HPDE6-E6E7 (cell line): Measurements from ENCODE around the gene KHDC1.
"Not testable (repeated sequence)": the region's sequence is repeated elsewhere in the genome, so short reads cannot be mapped to it uniquely, and the experiment has no call there.

Source experiments
- DNase-seq: peaks from one replicate; pipeline ENCODE4 v3.0.0; 2011; ENCODE audit warnings: missing footprints; ENCODE audit errors: extremely low spot score

The KHDC1 gene

DNA sequence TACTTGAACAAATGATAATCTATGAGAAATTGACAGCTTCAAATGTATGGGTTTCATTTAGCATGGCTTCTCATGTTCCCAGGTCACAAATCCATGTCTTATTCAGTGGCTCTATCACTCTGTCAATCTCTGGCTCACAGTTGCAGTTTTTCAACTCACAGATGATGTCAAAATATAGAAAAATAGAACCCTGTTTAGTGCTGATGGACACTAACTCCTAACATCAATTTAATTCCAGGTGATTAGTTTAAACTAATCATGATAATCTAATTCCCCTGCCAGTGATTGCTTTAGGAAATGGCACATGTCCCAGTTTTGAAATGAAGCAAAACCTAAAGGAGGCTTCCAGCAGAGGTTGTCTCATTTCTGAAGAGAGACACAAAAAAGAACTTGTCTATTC is 13.0 kb downstream of the KHDC1 start:
- DNase-seq = no peak

DNA sequence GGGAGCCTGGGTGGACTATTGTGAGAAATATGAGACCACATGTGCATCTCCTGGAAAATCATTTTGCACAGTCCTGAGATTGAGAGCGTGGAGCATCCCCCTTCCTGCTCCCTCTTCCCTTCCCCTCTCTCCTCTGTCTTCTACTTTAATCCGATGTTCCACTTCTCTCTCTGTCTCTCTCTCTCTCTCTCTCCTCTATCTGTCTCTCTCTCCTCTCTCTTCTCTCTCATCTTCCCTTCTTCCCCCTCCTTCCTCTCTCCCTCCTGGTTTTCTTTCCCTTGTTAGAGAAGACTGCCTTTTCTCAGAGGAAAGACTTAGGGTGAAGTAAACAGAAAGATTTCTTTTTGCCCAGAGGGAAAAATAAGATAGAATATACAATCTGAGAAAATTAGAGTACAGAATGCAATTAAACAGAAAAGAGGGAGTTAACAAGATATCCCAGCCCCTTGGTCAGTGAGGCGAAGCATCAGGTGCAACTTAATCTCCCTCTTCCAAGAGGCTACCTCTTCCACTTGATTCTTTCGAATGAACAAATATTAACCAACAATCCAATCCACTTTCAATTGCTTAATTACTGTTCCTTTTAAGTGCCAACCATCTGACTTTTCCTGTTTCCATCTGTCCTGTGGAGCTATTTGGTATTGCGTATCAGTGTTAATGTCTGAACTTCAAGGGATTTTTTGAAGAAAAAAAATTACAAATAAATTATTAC is 14.6 kb downstream of the KHDC1 start:
- DNase-seq = no peak

DNA sequence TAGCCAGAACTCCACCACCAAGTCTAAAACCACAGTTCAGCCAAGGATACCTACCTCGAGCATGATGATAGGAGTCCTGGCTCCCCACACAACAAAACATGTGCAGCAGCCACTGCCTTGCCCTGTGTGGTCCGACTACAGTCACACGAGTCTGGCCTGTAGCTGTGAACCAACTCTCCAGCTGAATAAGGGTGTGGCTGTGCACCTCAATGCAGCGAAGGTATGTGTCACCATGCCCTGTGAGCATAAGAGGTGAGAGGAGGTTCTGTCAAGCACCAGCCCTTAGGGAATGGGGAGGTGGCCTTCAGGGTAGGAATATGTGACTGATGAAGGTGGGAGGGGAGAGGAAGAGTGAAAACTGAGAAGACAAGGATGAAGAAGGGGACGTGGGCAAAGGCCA is 21.0 kb downstream of the KHDC1 start:
- DNase-seq = no peak

DNA sequence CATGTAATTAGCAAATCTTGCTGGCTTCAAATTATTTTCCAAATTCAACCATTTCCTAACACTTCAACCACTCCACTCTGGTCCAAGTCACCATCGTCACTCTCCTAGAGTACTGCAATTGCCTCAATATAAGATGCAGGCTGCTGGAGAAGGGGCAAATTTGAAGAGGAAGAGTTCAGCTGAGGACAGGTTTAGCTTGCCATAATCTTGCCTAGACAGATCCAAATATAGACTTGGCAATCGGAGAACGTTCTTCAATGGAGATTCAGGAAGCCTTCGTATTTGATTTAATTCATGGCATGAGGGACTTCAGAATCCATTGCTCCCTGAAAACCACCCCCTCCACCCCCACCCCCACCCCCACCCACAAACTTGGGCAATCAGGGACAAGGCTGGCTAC is 22.3 kb downstream of the KHDC1 start:
- no peak for DNase-seq

DNA sequence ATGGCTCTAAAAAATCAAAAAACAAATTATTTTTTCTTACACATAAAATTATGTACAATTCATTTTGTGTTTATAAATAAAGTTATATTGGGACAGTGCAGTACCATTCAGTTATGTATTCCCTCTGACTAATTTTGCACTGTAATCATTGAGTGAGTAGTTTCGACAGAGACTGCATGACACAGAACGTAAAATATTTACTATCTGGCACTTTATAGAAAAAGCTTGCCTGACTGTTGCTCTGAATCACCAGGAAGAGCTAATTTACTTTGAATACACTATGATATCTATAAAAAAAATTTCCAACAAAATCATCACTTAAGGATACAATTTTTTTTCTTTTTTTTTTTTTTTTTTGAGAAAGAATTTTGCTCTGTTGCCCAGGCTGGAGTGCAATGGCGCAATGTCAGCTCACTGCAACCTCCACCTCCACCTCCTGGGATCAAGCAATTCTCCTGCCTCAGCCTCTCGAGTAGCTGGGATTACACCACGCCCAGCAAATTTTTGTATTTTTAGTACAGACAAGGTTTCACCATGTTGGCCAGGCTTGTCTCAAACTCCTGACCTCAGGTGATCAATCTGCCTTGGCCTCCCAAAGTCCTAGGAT is 26.7 kb downstream of the KHDC1 start:
- peak; percentile 50 for DNase-seq

DNA sequence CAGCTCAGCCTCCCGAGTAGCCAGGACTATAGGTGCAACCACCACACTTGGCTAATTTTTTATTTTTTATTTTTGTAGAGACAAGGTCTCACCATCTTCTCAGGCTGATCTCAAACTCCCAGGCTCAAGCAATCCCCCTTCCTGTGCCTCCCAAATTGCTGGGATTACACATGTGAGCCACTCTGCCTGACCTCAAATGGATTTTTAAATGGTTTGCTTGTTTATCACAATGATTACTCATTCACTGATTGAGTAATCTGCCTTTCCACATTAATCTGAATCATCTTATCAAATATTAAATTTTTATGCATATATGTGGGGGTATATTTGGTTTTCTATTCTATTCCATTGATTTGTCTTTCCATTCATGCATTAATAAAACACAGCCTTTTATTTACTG is 28.3 kb downstream of the KHDC1 start:
- peak; percentile 14 for DNase-seq

DNA sequence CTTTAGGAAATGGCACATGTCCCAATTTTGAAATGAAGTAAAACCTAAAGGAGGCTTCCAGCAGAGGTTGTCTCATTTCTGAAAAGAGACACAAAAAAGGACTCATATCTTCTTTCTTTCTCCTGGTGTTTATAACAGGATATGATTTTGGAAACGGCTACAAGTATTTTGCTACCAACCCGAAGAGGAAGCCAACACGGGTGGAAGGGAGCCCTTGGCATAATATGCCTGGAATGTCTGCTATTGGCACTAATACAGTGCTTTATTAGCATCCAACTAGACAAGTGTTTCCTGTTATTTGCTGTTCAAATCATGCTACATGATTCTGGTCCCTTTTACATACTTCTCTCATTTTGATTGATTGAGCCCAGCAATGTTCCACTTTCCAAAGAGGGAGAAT is 29.0 kb downstream of the KHDC1 start:
- DNase-seq = not testable (repeated sequence)

DNA sequence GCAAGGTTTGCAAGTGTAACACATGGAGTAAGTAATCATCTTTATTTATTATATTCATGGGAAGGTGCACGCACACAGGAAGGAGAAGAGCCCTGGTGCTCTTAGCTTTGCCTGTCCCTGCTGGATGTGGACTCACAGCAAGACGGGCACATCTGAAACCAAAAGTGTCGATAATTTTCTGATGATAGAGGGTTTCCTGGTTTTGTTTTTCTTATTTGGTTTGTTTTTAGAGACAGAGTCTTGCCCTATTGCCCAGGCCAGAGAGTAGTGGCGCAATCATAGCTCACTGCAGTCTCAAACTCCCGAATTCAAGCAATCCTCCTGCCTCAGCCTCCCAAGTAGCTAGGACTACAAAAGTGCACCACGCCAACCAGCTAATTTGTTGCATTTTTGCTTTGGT is 29.9 kb downstream of the KHDC1 start:
- no peak for DNase-seq

DNA sequence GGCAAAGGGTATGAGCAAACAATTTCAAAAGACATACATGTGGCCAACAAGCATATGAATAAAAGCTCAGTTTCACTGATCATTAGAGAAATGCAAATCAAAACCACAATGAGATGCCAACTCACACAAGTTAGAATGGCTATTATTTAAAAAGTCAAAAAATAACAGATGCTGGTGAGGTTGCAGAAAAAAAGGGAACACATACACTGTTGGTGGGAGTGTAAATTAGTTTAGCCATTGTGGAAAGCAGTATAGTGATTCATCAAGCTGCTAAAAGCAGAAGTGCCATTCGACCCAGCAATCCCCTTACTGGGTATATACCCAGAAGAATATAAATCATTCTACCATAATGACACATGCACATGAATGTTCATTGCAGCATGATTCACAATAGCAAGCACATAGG is 31.0 kb downstream of the KHDC1 start:
- DNase-seq = no peak

DNA sequence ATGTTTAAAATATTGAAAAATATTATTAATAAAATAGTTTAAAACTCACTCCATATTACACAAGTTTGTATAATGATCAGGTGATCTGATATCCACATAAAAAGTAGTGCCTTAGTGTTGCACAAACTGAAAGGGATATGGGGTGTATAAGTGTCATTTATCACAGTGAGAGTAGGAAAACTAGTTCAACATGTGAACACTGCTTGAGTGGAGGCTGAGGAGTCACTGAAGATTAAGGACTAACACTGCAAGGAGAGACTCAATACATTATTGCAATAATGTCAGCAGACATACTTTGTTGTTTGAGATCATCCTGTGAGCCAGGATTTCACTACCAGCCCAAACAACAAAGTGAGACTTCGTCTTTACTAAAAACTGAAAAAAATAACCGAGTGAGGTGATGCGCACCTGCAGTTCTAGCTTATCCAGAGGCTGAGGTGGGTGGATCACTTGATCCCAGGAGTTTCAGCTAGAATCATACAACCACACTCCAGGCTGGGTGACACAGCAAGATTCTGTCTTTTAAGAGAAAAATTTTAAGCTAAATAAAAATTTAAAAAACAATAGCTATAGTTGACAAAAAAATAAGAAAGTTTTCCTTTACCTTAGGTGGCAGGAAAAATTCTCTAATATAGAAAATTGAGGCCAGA is 35.3 kb downstream of the KHDC1 start:
- no peak for DNase-seq

DNA sequence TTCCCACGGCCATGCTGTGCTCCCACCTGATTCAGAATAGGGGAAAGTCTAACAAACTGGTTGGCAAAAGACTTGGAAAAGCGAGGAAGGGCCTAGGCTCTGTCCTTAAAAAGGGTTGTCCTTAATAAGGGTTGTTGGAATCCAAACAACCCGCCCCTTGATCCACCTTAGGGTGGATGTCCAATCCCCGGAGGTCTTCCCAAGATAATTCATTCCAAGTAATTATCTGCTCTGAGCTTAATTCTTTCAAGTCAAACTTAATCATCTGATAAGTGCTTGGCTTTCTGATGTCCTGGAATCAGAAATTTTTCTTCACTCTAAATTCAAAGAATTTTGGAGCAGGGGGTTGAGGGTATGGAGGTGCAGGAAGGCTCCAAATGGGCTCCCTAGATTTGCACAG is 37.6 kb downstream of the KHDC1 start, which contains the start of gene KHDC1L:
Gene KHDC1L (minus strand): TSS at position 101 of the 400 bp plus-strand sequence. CDS start 88 bp downstream, at position 13.
- no peak for DNase-seq

DNA sequence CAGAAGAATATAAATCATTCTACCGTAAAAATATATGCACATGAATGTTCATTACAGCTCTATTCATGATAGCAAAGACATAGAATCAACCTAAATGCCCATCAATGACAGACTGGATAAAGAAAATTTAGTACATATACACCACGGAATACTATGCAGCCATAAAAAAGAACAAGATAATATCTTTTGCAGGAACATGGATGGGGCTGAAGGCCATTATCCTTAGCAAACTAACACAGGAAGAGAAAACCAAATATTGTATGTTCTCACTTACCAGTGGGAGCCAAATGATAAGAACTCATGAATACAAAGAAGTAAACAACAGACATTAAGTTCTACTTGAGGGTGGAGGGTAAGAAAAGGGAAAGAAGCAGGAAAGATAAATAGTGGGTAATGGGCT is 46.1 kb downstream of the KHDC1 start:
- no peak for DNase-seq

DNA sequence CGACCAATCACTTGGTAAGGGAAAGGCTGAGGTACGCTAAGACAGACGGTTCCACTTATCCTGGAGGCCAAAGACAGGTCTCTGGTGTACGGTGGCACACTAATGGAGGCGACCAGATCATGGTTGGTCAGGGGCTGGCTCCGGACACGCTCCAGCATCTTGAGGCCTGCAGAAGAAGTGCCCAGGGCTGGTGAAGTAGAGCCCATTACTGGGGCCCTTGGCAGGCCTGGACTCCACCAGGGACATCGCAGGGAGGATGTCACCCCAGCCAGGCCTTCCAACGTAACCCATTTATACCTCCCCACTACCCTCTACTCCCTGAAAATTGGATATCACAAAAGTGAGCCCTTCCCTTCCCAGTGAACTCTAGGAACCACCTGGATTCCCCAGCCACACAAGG is 53.9 kb downstream of the KHDC1 start:
- DNase-seq = no peak

DNA sequence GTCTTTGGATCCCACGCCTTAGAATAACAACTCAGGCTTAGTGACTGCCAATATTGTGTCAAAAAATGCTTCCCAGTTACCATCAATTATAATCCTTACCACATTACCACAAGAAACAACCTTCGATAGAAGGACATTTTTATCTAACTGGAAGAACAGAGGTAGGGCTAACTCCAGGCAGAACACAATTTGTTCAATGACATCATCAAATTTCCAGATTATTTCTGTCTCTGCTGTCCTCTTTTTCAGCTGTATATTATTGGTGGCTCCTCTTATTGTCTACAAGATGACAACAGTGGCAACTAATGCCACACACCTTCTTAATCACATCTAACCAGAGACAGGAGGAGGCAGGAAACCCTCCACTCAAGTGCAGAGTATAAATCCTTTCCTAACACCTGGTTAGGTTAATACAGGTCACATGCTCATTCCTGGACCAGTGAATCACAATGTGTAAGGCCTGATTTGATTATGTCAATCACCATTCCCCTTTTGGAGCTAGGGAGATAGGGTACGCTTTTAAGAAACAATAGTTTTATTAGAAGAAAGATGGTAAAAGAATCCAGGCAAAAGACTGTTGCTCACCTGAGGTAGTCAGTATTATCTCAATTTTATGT is 55.7 kb downstream of the KHDC1 start:
- DNase-seq = no peak

DNA sequence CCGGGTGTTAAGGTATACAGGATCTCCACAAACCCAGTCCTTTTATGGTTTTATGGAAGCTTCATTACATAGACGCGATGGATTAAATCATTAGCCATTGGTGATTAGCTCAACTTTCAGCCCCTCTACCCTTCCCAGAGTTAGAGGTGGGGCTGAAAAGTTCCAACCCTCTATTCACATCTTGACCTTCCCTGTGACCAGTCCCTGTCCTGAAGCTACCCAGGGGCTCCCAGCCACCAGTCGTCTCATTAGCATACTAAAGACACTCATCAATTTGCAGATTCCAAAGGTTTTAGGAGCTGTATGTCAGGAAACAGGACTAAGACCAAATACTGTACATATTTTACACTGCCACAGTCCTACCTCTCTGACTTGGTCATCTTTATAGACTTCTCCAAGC is 58.7 kb downstream of the KHDC1 start:
- no peak for DNase-seq

DNA sequence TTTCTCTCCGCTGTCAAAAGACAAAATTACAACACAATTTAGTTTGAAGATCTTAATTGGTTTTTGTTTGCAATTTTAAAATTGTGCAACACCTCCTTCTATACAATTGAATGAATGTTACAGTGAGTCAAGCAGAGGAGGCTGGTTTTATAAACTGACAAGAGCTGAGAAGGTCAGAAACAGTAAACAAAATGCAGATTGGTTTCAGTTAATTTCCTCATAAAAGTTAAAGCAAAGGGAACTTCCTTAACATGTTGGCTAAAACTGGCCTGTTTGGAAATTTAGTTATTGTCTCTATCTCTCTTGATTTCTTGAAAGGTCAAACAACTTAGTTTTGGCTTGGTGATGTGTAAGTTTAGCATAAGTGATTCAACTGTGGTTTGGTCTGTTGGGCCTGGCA is 59.9 kb downstream of the KHDC1 start:
- no peak for DNase-seq

DNA sequence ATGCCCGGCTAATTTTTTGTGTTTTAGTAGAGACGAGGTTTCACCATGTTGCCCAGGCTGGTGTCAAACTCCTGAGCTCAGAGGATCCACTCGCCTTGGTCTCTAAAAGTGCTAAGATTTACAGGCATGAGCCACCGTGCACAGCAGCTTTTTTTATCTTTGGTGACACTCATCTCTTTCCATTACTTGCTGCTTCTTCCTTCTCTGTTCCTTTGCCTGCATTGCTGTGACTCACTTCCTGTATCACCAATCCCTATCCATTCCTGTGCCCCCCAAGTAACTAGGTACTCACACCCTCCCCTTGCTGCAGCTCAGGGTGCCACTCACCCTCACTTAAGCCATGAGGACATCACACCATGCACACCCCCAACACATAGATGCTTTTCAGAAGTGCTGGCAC is 62.3 kb downstream of the KHDC1 start:
- no peak for DNase-seq

DNA sequence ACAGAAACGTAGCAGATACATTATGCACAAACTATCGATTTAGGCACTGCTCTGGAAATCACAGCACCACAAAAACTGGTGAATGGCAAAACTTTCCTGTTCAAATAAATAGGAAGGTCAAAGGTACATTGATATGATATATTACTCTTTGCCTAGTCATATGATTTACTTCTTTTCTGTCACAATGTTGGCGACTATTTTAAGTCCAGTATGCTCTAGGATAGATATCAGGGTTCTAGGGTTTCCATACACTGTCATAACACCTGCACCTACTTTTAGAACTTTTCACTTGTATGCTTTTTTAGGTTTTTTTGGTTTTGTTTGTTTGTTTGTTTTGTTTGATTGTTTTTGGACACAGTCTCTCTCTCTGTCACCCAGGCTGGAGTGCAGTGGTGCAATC is 62.7 kb downstream of the KHDC1 start:
- no peak for DNase-seq

DNA sequence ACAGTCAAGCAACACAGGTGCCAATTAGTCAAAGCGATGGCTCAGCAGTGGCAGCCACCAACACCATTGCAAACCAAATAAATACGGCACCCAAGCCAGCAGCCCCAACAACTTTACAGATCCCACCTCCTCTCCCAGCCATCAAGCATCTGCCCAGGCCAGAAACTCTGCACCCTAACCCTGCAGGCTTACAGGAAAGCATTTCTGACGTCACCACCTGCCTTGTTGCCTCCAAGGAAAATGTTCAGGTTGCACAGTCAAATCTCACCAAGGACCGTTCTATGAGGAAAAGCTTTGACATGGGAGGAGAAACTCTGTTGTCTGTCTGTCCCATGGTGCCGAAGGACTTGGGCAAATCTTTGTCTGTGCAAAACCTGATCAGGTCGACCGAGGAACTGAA is 68.3 kb downstream of the KHDC1 start:
- DNase-seq = no peak

DNA sequence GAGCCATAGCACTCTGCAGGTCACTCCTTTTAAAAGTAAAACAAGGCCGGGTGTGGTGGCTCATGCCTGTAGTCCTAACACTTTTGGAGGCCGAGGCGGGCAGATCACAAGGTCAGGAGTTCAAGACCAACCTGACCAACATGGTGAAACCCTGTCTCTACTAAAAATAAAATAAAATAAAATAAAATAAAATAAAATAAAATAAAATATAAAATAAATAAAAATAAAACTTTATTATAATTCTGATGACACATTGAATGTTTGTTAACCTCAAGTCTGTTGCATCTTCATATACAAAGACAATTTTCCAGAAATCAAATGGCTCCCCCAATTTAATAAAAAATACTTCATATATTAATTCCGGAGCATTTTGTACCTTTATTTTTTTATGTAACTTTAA is 69.7 kb downstream of the KHDC1 start:
- DNase-seq = not testable (repeated sequence)
